Bronchial epithelial cell (primary cell): ENCODE measurements around the gene RGCC. TPM values are rescaled to one million over a fixed set of nuclear protein-coding genes. Genes with fewer than 3 reads are reported as not detected.
"Not testable (repeated sequence)": the region's sequence is repeated elsewhere in the genome, so short reads cannot be mapped to it uniquely, and the experiment has no call there.

Experiments
- DNase-seq: peaks from one replicate; pipeline ENCODE4 v3.0.0-alpha.2; 2010; ENCODE audit warnings: low read depth
- FAIRE-seq: peaks from 2 replicates; lab custom pipeline; 2011; peaks lifted over from hg19 to GRCh38; lab: Jason Lieb, UNC
- H3K27me3 ChIP-seq: 2 replicates; pipeline ENCODE4 v1.5.1; 2011; ENCODE audit warnings: low read length; ENCODE audit not compliant: control insufficient read depth, insufficient read depth
- H3K36me3 ChIP-seq: 2 replicates; pipeline ENCODE4 v1.5.1; 2011; ENCODE audit warnings: low read length; ENCODE audit not compliant: control insufficient read depth, insufficient read depth
- H3K4me3 ChIP-seq: 2 replicates; pipeline ENCODE4 v1.5.1; 2011; ENCODE audit warnings: mild to moderate bottlenecking, low read depth, low read length, control low read depth
- CTCF ChIP-seq: IDR thresholded peaks from 2 replicates; pipeline ENCODE4 v1.5.1; 2011; ENCODE audit warnings: mild to moderate bottlenecking, moderate library complexity, low read length, control low read depth, inconsistent platforms; ENCODE audit not compliant: insufficient read depth, severe bottlenecking
- total RNA-seq: library from RNA; depleted of rRNA; stranded (reverse); fragments of >200 nt; gene quantifications from 2 replicates; pipeline ENCODE4 v1.2.1, GENCODE V29; 2014

The RGCC gene
- total RNA-seq, 1 donor from 2014 or later, result 13.2 TPM

- no peak for FAIRE-seq
Observed at GRCh38 chr13:41502031-41502430, 44.7 kb downstream of the RGCC start.

GRCh38 chr13:41502673-41503072, 45.3 kb downstream of the RGCC start:
- FAIRE-seq (no peak), DNase-seq (no peak)
- no peak for TF ChIP-seq CTCF
- no peaks in the 10 kb centered on the region for H3K36me3 ChIP-seq
- no peak overlapping the region for H3K4me3 ChIP-seq
- no peaks in the 10 kb centered on the region for H3K27me3 ChIP-seq

More at GRCh38 chr13:41502031-41502430, 44.7 kb downstream of the RGCC start:
- Histone ChIP-seq H3K36me3 (no peaks in the 10 kb centered on the region), H3K4me3 (no peak overlapping the region), H3K27me3 (no peaks in the 10 kb centered on the region)
- no peak for TF ChIP-seq CTCF
- DNase-seq, result no peak

GRCh38 chr13:41503356-41503755, 46.0 kb downstream of the RGCC start:
- no peak for FAIRE-seq
- H3K27me3 ChIP-seq, result no peaks in the 10 kb centered on the region

GRCh38 chr13:41504657-41505056, 47.3 kb downstream of the RGCC start:
- FAIRE-seq, H3K36me3 ChIP-seq, H3K27me3 ChIP-seq: not testable (repeated sequence)

More at GRCh38 chr13:41503356-41503755, 46.0 kb downstream of the RGCC start:
- H3K4me3 ChIP-seq, result no peak overlapping the region
- TF ChIP-seq CTCF, result no peak
- DNase-seq, result no peak
- H3K36me3 ChIP-seq, result no peaks in the 10 kb centered on the region

GRCh38 chr13:41505209-41505835, 48.0 kb downstream of the RGCC start:
- Histone ChIP-seq H3K27me3 (no peaks in the 10 kb centered on the region), H3K36me3 (no peaks in the 10 kb centered on the region), H3K4me3 (no peak overlapping the region)
- no peak for TF ChIP-seq CTCF
- FAIRE-seq, result peak; percentile 96
- peak; percentile 68 for DNase-seq

More at GRCh38 chr13:41504657-41505056, 47.3 kb downstream of the RGCC start:
- DNase-seq, H3K4me3 ChIP-seq: not testable (repeated sequence)

GRCh38 chr13:41506312-41506711, 49.0 kb downstream of the RGCC start:
- FAIRE-seq, result no peak
- TF ChIP-seq CTCF, result no peak
- Histone ChIP-seq H3K4me3 (no peak overlapping the region), H3K27me3 (no peaks in the 10 kb centered on the region), H3K36me3 (no peaks in the 10 kb centered on the region)
- no peak for DNase-seq
